Endothelial cell of umbilical vein (primary cell): ENCODE results near the gene CHI3L1. TPM values are rescaled to one million over a fixed set of nuclear protein-coding genes. Genes with fewer than 3 reads are reported as not detected.

Experiments used
- BruUV-seq: library from RNA; stranded (reverse); fragments of 400-500 nt; replicated peaks from 2 replicates; lab custom pipeline; 2021; lab: Mats Ljungman, UMichigan
- CTCF ChIA-PET: fragments of 300-600, 350-600 bp; sonication (Branson Sonifier 250); formaldehyde crosslinking; loops from one replicate; lab custom pipeline; 2021; ENCODE audit warnings: antibody characterized with exemption, inconsistent platforms; lab: Charles Lee
- POLR2A ChIA-PET: fragments of 300-600, 350-600 bp; sonication (Branson Sonifier 250); formaldehyde crosslinking; loops from one replicate; lab custom pipeline; 2021; ENCODE audit warnings: antibody characterized with exemption, inconsistent platforms; lab: Charles Lee
- DNase-seq: peaks from one replicate; pipeline ENCODE4 v3.0.0-alpha.2; 2011; ENCODE audit warnings: low read depth, low spot score
- FAIRE-seq: peaks from 2 replicates; lab custom pipeline; 2011; peaks lifted over from hg19 to GRCh38; lab: Jason Lieb, UNC
- H2AFZ ChIP-seq: 2 replicates; pipeline ENCODE4 v1.6.0; 2012; ENCODE audit warnings: low read depth, low read length, control low read depth, inconsistent platforms
- H3K27ac ChIP-seq: 2 replicates; pipeline ENCODE4 v1.5.1; 2011; ENCODE audit warnings: low read depth, mild to moderate bottlenecking, control low read depth, low read length, moderate library complexity; ENCODE audit not compliant: insufficient read depth
- H3K27me3 ChIP-seq, 2 experiments: 2 replicates each; pipeline versions ENCODE4 v1.6.0 to v1.6.1; 2011; ENCODE audit warnings: low read length in 2 of 2, mixed read lengths in 1 of 2; ENCODE audit not compliant: control insufficient read depth in 2 of 2, insufficient read depth in 2 of 2
- H3K36me3 ChIP-seq, 2 experiments: 2 replicates in 1 of 2; 3 replicates in 1 of 2; pipeline ENCODE4 v1.5.1; 2011; ENCODE audit warnings: low read length in 2 of 2, mild to moderate bottlenecking in 1 of 2, moderate library complexity in 1 of 2; ENCODE audit not compliant: control insufficient read depth in 2 of 2, insufficient read depth in 2 of 2; ENCODE audit errors: extremely low read depth in 1 of 2
- H3K4me1 ChIP-seq: 3 replicates; pipeline ENCODE4 v1.5.1; 2011; ENCODE audit warnings: mild to moderate bottlenecking, low read length; ENCODE audit not compliant: control insufficient read depth, insufficient read depth; ENCODE audit errors: extremely low read depth
- H3K4me2 ChIP-seq: 2 replicates; pipeline ENCODE4 v1.6.1; 2011; ENCODE audit warnings: low read length, control low read depth, mixed read lengths; ENCODE audit not compliant: insufficient read depth
- H3K4me3 ChIP-seq, 3 experiments: fragments of 200-600 bp in 1 of 3; sonication (generic), shearing (Covaris generic) in 1 of 3; replicated peaks in 1 of 3; 2 replicates each; pipeline ENCODE4 v1.5.1; 2011 to 2016; ENCODE audit warnings: control low read depth in 3 of 3, low read length in 3 of 3, mild to moderate bottlenecking in 2 of 3, inconsistent platforms in 1 of 3, low read depth in 1 of 3, moderate library complexity in 1 of 3; ENCODE audit not compliant: insufficient read depth in 1 of 3
- H3K79me2 ChIP-seq: 2 replicates; pipeline ENCODE4 v1.6.0; 2012; ENCODE audit warnings: low read length, inconsistent platforms; ENCODE audit not compliant: control insufficient read depth, insufficient read depth
- H3K9ac ChIP-seq: replicated peaks from 2 replicates; pipeline ENCODE3; 2011; ENCODE audit warnings: low read length, control low read depth; ENCODE audit not compliant: insufficient read depth; ENCODE audit errors: extremely low read depth
- H3K9me1 ChIP-seq: replicated peaks from 3 replicates; pipeline ENCODE4 v1.6.0; 2011; ENCODE audit warnings: mild to moderate bottlenecking, low read length; ENCODE audit not compliant: control insufficient read depth, insufficient read depth; ENCODE audit errors: extremely low read depth
- H3K9me3 ChIP-seq: replicated peaks from 2 replicates; pipeline ENCODE4 v1.5.1; 2012; ENCODE audit warnings: low read length, inconsistent platforms; ENCODE audit not compliant: control insufficient read depth, insufficient read depth
- H4K20me1 ChIP-seq: replicated peaks from 2 replicates; pipeline ENCODE3; 2011; ENCODE audit warnings: mild to moderate bottlenecking, low read length; ENCODE audit not compliant: control insufficient read depth, insufficient read depth; ENCODE audit errors: extremely low read depth
- CTCF ChIP-seq, 2 donors: IDR thresholded peaks; 1 replicate in 1 of 2; 2 replicates in 1 of 2; pipeline ENCODE4 v1.5.1; 2011; ENCODE audit warnings: low read length in 2 of 2, mild to moderate bottlenecking in 2 of 2, moderate library complexity in 2 of 2, control low read depth in 1 of 2, inconsistent platforms in 1 of 2, low read depth in 1 of 2; ENCODE audit not compliant: insufficient read depth in 1 of 2; ENCODE audit errors: extremely low read depth in 1 of 2
- EZH2 ChIP-seq: IDR thresholded peaks from 2 replicates; pipeline ENCODE4 v1.6.1; 2012; ENCODE audit warnings: borderline replicate concordance, low read depth, mild to moderate bottlenecking, moderate library complexity, low read length, inconsistent platforms; ENCODE audit not compliant: severe bottlenecking
- FOS ChIP-seq: IDR thresholded peaks from 2 replicates; pipeline ENCODE4 v1.6.1; 2011; ENCODE audit warnings: mild to moderate bottlenecking, low read length, moderate library complexity, borderline replicate concordance; ENCODE audit not compliant: insufficient read depth
- GATA2 ChIP-seq: IDR thresholded peaks from 2 replicates; pipeline ENCODE4 v1.7.0; 2011; ENCODE audit warnings: low read depth, mild to moderate bottlenecking, moderate library complexity, mixed read lengths, low read length; ENCODE audit not compliant: insufficient read length, insufficient read depth
- JUN ChIP-seq: IDR thresholded peaks from 2 replicates; pipeline ENCODE4 v1.6.1; 2011; ENCODE audit warnings: borderline replicate concordance, low read depth; ENCODE audit not compliant: insufficient read length, insufficient read depth
- MAX ChIP-seq: IDR thresholded peaks from 2 replicates; pipeline ENCODE4 v1.6.1; 2011; ENCODE audit not compliant: insufficient read depth, insufficient read length
- MYC ChIP-seq: IDR thresholded peaks from one replicate; pipeline ENCODE4 v1.6.1; 2011; ENCODE audit warnings: mild to moderate bottlenecking, low read depth, low read length
- POLR2A ChIP-seq: IDR thresholded peaks from 2 replicates; pipeline ENCODE4 v1.6.1; 2012; ENCODE audit warnings: low read depth, mild to moderate bottlenecking, control low read depth, low read length
- POLR2AphosphoS5 ChIP-seq: IDR thresholded peaks from 2 replicates; pipeline ENCODE4 v1.6.1; 2012; ENCODE audit warnings: low read depth, mild to moderate bottlenecking, control low read depth, low read length, moderate library complexity; ENCODE audit not compliant: insufficient read depth
- dilution Hi-C: fragments of 300-500 bp; cut with MboI; formaldehyde crosslinking; loops from one replicate; pipeline ENCODE4 v1.15.0; 2019; ENCODE audit warnings: low sequenced_read_pairs; ENCODE audit not compliant: extremely low pct_ligation_motif_present
- intact Hi-C: fragments of 100-400 bp; cut with micrococcal nuclease; formaldehyde crosslinking; loops from one replicate; pipeline ENCODE4 v1.10.0; 2022
- polyA plus RNA-seq, 4 experiments: library from polyadenylated mRNA; depleted of rRNA in 3 of 4; stranded (reverse) in 3 of 4; unstranded in 1 of 4; fragments of >200 nt; gene quantifications; 2 replicates each; pipeline versions ENCODE4 v1.2.1 to v1.2.3, GENCODE V29; 2011 to 2012; ENCODE audit warnings: missing spikeins in 1 of 4
- total RNA-seq: library from RNA; stranded (reverse); gene quantifications from 2 replicates; pipeline ENCODE4 v1.2.3, GENCODE V29; 2021

The CHI3L1 gene
- total and polyA plus RNA-seq, 2 donors (not counting 3 experiments of a cell fraction or from before 2014, with no cell fraction given): not detected

GRCh38 chr1:203219171-203219570 is 32.7 kb upstream of the CHI3L1 start:
- no peak overlapping the region for H2AFZ ChIP-seq
- BruUV-seq: no TSS peak
- H3K4me3 ChIP-seq: no peak overlapping the region
- H3K27ac ChIP-seq: no peak overlapping the region
- no peaks in the 10 kb centered on the region for H3K4me1 ChIP-seq
- DNase-seq (no peak), FAIRE-seq (no peak)
- POLR2A ChIA-PET: no interaction called here
- H3K9me1 ChIP-seq: no peaks in the 10 kb centered on the region
- H3K4me2 ChIP-seq: no peak overlapping the region
- H4K20me1 ChIP-seq: no peaks in the 10 kb centered on the region
- intact Hi-C loops (no loop called here), dilution Hi-C loops (no loop called here)
- no peak overlapping the region for H3K9ac ChIP-seq
- no peak for TF ChIP-seq POLR2AphosphoS5
- TF ChIP-seq MYC: no peak
- no peak for TF ChIP-seq EZH2
- no peak for TF ChIP-seq GATA2
- TF ChIP-seq JUN: no peak
- no peak for TF ChIP-seq MAX
- no peak for TF ChIP-seq CTCF (IDR thresholded peaks at IDR 0.05; ENCODE audit: extremely low read depth in 1 of 2, insufficient read depth in 1 of 2, low read depth in 1 of 2, low read length in 2 of 2)
- TF ChIP-seq FOS: no peak
- TF ChIP-seq POLR2A: no peak
- no peaks in the 10 kb centered on the region for H3K36me3 ChIP-seq
- peaks cover 1 to 10% of the 10 kb centered on the region in 2 experiments for H3K27me3 ChIP-seq
- H3K79me2 ChIP-seq: no peaks in the 10 kb centered on the region
- no peaks in the 10 kb centered on the region for H3K9me3 ChIP-seq
- CTCF ChIA-PET: interaction anchor here (4.5 to 8.7 kb wide), 4 partner anchors 48 to 184 kb away, joined by 39 to 363 read pairs (median 192); no protein-coding TSS in a partner anchor
